HFFc6 (cell line): Measurements from ENCODE around the gene WDR12. TPM values are rescaled to one million over a fixed set of nuclear protein-coding genes. Genes with fewer than 3 reads are reported as not detected.

ENCODE experiments used
- DNase-seq: peaks from one replicate; pipeline ENCODE4 v3.0.0-alpha.2; 2018
- H3K27ac Mint-ChIP-seq: 2 replicates; pipeline ENCODE4 v1.8.0; 2020; ENCODE audit warnings: mild to moderate bottlenecking, mixed read lengths
- H3K27me3 Mint-ChIP-seq: 2 replicates; pipeline ENCODE4 v1.8.0; 2021; ENCODE audit warnings: mild to moderate bottlenecking, moderate library complexity, mixed read lengths; ENCODE audit not compliant: insufficient read depth
- H3K36me3 Mint-ChIP-seq: 2 replicates; pipeline ENCODE4 v1.8.0; 2021; ENCODE audit warnings: low read depth, mixed read lengths
- H3K4me1 Mint-ChIP-seq: 2 replicates; pipeline ENCODE4 v1.8.0; 2020; ENCODE audit warnings: low read depth, mixed read lengths
- H3K4me3 Mint-ChIP-seq: 2 replicates; pipeline ENCODE4 v1.8.0; 2020; ENCODE audit warnings: mild to moderate bottlenecking, moderate library complexity, mixed read lengths
- H3K9me3 Mint-ChIP-seq: 2 replicates; pipeline ENCODE4 v1.8.0; 2020; ENCODE audit warnings: mild to moderate bottlenecking, mixed read lengths
- CTCF ChIP-seq: fragments of 200-600 bp; sonication (generic); IDR thresholded peaks from 2 replicates; pipeline ENCODE4 v1.5.0; 2021; ENCODE audit warnings: antibody characterized with exemption, mild to moderate bottlenecking
- total RNA-seq, 6 experiments: library from RNA; stranded (reverse); fragmentation: NEBNext Ultra II Directional; extraction: Animal tissue kit (Norgen Biotek cat#: 25700); gene quantifications; 2 replicates in 1 of 6; 3 replicates in 5 of 6; pipeline ENCODE4 v1.2.3, GENCODE V29; 2021

WDR12 gene
- total RNA-seq, 6 experiments from 2014 or later, result 48.4 to 77.0 (median 56.1) TPM

DNA sequence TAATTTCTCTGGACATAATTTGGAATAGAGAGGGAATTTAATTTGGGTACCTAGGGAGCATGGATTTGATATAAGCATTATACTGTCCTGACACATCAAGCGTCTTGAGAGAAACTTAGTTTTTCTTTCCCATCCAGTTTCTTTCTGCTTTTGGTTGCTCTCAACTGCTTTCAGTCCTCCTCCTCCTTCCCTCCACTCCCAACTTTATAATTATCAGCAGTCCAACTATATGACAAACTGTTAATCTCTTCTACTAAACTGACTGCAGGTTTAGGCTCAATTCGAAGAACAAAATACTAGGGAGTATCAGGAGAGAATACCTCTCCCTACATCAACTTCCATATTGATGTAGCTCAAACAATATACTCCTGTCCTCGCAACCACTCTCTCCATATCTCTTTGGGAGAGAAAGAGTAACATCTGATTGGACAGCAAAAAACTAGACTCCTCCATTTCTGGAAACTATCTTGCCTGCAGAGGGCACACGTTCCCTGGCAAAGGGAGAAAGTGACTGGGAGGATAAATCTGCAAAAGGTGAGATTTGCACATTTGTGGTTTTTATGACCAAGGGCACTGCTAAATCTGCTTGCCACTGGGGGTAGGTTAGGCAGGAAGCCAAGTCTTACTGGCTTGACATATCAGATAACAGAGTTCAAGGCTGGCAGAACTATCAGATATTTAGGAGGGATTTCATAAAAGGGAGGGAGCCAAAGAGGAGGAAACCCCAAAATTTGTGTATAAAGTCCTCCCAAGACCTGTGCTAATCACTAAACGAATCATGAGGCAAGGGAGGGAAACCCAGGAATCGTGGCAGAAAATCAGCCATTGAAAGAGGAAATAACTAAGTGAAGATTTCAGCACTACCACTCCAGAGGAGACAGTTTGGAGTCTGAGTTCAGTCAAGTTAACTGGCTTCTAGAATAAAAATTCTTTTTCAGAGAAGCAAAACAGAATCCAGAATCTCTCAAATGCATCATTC is 79.9 kb downstream of the WDR12 start:
- peaks cover 10% of the 10 kb centered on the region for H3K4me1 Mint-ChIP-seq
- no peaks in the 10 kb centered on the region for H3K9me3 Mint-ChIP-seq
- no peak overlapping the region for H3K27ac Mint-ChIP-seq
- peak; percentile 52 for DNase-seq
- no peaks in the 10 kb centered on the region; the same call in none of the 2 replicates for H3K27me3 Mint-ChIP-seq
- TF ChIP-seq CTCF, result peak; percentile 81
- no peak overlapping the region; the same call in 1 of the 2 replicates for H3K4me3 Mint-ChIP-seq
- H3K36me3 Mint-ChIP-seq, result no peaks in the 10 kb centered on the region

DNA sequence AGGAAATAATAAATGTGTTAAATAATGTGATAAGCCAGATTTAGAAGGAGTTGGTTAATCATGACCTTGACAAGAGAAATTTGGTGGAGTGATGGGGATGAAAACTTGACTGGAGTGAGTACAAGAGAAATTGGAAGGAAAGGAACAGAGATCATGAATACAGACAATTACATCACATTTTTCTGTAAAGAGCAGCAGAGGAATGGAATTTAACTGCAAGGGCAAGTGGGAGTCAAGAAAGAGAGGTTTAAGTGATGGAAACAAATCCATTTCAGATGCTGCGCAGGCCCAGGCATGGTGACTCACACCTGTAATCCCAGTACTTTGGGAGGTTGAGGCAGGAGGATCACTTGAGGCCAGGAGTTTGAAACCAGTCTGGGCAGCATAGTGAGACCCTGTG is 86.6 kb downstream of the WDR12 start:
- no peak for TF ChIP-seq CTCF
- Mint-ChIP-seq H3K27me3 (peaks cover 3% of the 10 kb centered on the region; the same call in 1 of the 2 replicates), H3K36me3 (no peaks in the 10 kb centered on the region), H3K9me3 (no peaks in the 10 kb centered on the region), H3K4me1 (no peaks in the 10 kb centered on the region), H3K27ac (no peak overlapping the region), H3K4me3 (no peak overlapping the region)
- DNase-seq, result no peak

Other genes with a start within 250 kb of the WDR12 start
- 1 to 10 TPM; 2.6 to 4.5 (median 3.2) TPM for gene ICA1L, start 39.9 kb downstream of the WDR12 start, total RNA-seq
- gene CARF, start 602 bp upstream of the WDR12 start, total RNA-seq, result 1 to 10 TPM; 2.2 to 5.7 (median 4.2) TPM
- gene NBEAL1, start 103.2 kb upstream of the WDR12 start, total RNA-seq, result 10 to 100 TPM; 17.7 to 29.2 (median 23.8) TPM